Neural crest cell (in vitro differentiated cells): ENCODE results near the gene EXD3. TPM values are rescaled to one million over a fixed set of nuclear protein-coding genes. Genes with fewer than 3 reads are reported as not detected.

Source experiments
- DNase-seq: peaks from one replicate; pipeline ENCODE4 v3.0.0; 2021; ENCODE audit warnings: low read depth, mixed read lengths, low spot score
- H3K27ac Mint-ChIP-seq: one replicate; pipeline ENCODE4 v1.8.0; 2021; ENCODE audit warnings: mild to moderate bottlenecking, mixed read lengths; ENCODE audit not compliant: unreplicated experiment
- H3K27me3 Mint-ChIP-seq: 2 replicates; pipeline ENCODE4 v1.8.0; 2021; ENCODE audit warnings: low read depth, mild to moderate bottlenecking, mixed read lengths
- H3K36me3 Mint-ChIP-seq: 2 replicates; pipeline ENCODE4 v1.8.0; 2021; ENCODE audit warnings: low read depth, mild to moderate bottlenecking, mixed read lengths
- H3K4me1 Mint-ChIP-seq: 2 replicates; pipeline ENCODE4 v1.8.0; 2021; ENCODE audit warnings: mixed read lengths
- H3K4me3 Mint-ChIP-seq: one replicate; pipeline ENCODE4 v1.8.0; 2021; ENCODE audit warnings: mild to moderate bottlenecking, mixed read lengths
- H3K9me3 Mint-ChIP-seq: 2 replicates; pipeline ENCODE4 v1.8.0; 2021; ENCODE audit warnings: mixed read lengths
- total RNA-seq: library from RNA; stranded (reverse); gene quantifications from 2 replicates; pipeline ENCODE4 v1.2.1, GENCODE V29; 2021
- TF ChIP-seq, protein P1 (sequence below): fragments of 200-600 bp; sonication (generic); conservative IDR thresholded peaks from 2 replicates; pipeline ENCODE4 v1.5.0; 2021; ENCODE audit warnings: antibody characterized with exemption, mild to moderate bottlenecking

Gene EXD3
- total RNA-seq, 1 donor from 2014 or later: 15.1 TPM

DNA sequence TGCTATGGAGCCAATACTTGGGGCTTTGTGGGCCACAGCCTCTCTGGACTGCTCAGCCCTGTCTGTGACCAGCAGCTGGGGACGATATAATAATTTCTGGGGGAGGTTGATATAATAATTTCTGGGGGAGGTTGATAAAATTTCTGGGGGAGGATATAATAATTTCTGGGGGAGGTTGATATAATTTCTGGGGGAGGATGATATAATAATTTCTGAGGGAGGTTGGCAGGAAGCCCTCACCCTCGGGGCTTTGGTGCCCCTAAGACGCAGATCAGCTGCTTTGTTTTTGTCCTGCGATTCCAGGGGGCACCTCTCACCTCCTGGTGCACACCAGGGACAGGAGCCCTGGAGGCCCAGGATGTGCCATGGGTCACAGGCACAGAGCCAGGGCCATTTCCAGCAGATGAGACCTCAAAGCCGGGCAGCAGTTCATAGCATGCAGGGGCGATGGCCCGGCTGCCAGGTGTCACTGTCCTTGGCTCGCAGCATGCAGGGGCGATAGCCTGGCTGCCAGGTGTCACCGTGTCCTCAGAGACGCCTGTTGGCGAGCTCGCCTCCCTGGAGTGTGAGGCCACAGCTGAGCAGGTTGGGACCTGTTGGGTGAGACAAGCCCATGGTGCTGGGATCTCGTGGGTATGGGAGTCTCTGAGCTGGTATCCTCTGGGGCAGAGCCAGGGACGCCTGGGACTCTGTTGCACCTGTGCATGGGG lies 149.2 kb downstream of the EXD3 start:
- Mint-ChIP-seq H3K27ac (no peak overlapping the region), H3K36me3 (peaks cover 2% of the 10 kb centered on the region)
- TF ChIP-seq, protein P1, sequence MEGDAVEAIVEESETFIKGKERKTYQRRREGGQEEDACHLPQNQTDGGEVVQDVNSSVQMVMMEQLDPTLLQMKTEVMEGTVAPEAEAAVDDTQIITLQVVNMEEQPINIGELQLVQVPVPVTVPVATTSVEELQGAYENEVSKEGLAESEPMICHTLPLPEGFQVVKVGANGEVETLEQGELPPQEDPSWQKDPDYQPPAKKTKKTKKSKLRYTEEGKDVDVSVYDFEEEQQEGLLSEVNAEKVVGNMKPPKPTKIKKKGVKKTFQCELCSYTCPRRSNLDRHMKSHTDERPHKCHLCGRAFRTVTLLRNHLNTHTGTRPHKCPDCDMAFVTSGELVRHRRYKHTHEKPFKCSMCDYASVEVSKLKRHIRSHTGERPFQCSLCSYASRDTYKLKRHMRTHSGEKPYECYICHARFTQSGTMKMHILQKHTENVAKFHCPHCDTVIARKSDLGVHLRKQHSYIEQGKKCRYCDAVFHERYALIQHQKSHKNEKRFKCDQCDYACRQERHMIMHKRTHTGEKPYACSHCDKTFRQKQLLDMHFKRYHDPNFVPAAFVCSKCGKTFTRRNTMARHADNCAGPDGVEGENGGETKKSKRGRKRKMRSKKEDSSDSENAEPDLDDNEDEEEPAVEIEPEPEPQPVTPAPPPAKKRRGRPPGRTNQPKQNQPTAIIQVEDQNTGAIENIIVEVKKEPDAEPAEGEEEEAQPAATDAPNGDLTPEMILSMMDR: no peak

GRCh38 chr9:137273095-137273490 lies 149.9 kb downstream of the EXD3 start:
- Mint-ChIP-seq H3K4me3 (no peak overlapping the region), H3K4me1 (peaks cover 13% of the 10 kb centered on the region)

More for the DNA sequence above, 149.2 kb downstream of the EXD3 start:
- H3K4me1 Mint-ChIP-seq: peaks cover 9% of the 10 kb centered on the region
- no peaks in the 10 kb centered on the region for H3K9me3 Mint-ChIP-seq
- H3K27me3 Mint-ChIP-seq: no peaks in the 10 kb centered on the region
- no peak for DNase-seq
- H3K4me3 Mint-ChIP-seq: no peak overlapping the region

DNA sequence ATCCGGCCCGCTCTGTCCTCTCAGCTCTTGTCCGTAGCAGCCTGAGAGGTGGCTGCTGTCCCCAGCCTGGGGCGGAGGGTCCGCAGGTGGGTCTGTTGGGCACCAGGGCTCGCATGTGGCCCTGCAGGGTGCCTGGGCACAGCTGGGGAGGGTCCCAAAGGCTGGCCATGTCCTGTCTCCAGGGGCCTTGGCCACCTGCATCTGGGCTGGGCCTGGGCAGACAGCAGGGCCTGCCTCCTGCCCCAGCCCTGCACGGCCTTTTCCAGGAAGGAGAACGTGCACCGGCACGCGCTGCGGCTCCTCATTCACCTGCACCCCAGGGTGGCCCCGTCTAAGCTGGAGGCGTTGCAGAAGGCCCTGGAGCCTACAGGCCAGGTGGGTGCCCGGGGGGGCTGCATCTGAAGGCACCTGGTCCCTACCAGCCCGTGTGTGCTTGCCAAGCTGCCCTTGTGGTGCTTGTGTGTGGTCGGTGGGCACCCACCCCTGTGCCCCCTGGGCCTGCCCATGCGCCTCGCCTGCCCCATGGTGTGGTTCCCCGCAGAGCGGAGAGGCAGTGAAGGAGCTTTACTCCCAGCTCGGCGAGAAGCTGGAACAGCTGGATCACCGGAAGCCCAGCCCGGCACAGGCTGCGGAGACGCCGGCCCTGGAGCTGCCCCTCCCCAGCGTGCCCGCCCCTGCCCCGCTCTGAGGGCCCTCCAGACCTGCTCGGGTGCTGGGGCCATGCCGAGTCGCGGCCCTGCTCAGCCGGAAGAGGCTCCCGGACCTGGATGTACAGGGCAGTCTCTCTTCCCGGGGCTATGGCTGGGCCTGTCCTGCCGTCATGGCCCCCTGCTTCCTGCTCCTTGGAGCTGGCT lies 150.5 kb downstream of the EXD3 start:
- peaks cover 13% of the 10 kb centered on the region for H3K4me1 Mint-ChIP-seq
- H3K27ac Mint-ChIP-seq: no peak overlapping the region

More at GRCh38 chr9:137273095-137273490, 149.9 kb downstream of the EXD3 start:
- no peak overlapping the region for H3K27ac Mint-ChIP-seq
- no peaks in the 10 kb centered on the region for H3K27me3 Mint-ChIP-seq
- DNase-seq: no peak
- H3K36me3 Mint-ChIP-seq: peaks cover 6% of the 10 kb centered on the region
- no peaks in the 10 kb centered on the region for H3K9me3 Mint-ChIP-seq
- TF ChIP-seq, protein P1: no peak

DNA sequence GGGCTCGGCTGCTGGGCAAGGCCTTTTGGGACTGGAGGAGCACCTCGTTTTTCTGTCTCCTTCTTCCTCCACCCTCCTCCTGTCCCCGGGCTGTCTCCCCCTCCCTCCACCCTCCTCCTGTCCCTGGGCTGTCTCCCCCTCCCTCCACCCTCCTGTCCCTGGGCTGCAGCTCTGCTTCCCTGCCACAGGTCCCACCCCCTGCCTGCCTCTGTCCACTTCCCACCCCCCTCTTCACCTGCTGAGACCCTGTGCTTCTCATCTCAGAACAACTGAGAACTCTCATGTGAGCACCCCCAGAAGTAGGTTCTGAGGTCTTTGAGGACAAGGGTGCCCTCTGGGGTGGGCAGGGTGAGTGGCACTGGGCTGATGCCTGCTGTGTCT lies 151.3 kb downstream of the EXD3 start:
- H3K27ac Mint-ChIP-seq: no peak overlapping the region
- H3K36me3 Mint-ChIP-seq: peaks cover 6% of the 10 kb centered on the region

More for the DNA sequence above, 150.5 kb downstream of the EXD3 start:
- H3K36me3 Mint-ChIP-seq: peaks cover 6% of the 10 kb centered on the region
- H3K4me3 Mint-ChIP-seq: no peak overlapping the region
- no peak for DNase-seq
- H3K9me3 Mint-ChIP-seq: no peaks in the 10 kb centered on the region
- TF ChIP-seq, protein P1: no peak
- H3K27me3 Mint-ChIP-seq: no peaks in the 10 kb centered on the region

DNA sequence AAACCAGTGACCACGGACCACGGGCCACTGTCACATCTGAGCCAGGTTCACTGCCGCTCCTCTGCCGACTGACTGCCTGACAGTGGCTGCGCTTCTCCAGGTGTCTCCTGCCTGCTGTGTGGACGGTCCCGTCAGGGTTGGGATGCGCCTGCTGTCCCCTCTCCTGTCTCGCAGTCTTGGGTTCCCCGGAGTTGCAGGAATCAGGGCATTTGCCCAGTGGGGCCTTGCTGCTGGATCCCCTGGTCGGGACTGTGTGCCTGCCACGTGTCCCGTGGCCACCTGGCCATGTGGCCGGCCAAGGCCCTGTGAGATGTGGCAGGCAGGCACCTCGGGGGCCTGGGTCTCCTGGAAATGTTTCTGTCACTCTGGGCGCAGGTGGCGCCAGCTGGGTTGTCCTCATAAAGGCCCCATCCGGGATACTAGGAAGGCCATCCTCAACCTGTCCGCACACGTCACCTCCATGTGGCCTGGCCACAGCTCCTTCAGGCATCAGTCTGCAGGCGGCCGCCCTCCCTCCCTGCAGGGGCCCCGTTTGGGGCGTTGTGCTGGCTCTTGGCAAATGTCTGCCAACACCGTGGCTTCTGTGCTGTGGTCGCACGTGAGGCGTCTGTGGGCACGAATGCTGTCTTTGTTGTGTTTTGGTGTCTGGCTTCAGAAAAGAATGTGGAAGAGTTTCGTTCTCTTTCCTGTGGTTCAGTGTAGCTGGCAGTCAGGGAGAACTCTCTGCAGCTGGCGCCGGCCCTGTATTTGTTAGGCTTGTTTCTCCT lies 151.8 kb downstream of the EXD3 start:
- H3K4me1 Mint-ChIP-seq: peaks cover 9% of the 10 kb centered on the region
- no peaks in the 10 kb centered on the region for H3K9me3 Mint-ChIP-seq
- no peaks in the 10 kb centered on the region for H3K27me3 Mint-ChIP-seq
- TF ChIP-seq, protein P1: no peak
- H3K4me3 Mint-ChIP-seq: no peak overlapping the region
- DNase-seq: no peak
- peaks cover 6% of the 10 kb centered on the region for H3K36me3 Mint-ChIP-seq
- H3K27ac Mint-ChIP-seq: peak overlapping the region; percentile 86

More for the DNA sequence above, 151.3 kb downstream of the EXD3 start:
- no peaks in the 10 kb centered on the region for H3K9me3 Mint-ChIP-seq
- H3K4me3 Mint-ChIP-seq: no peak overlapping the region
- H3K27me3 Mint-ChIP-seq: no peaks in the 10 kb centered on the region
- peaks cover 9% of the 10 kb centered on the region for H3K4me1 Mint-ChIP-seq
- TF ChIP-seq, protein P1: no peak
- DNase-seq: no peak
